Ishikawa (cell line): ENCODE data around the gene CEP131.

ENCODE experiments used
- CEBPB ChIP-seq: IDR thresholded peaks from 2 replicates; pipeline ENCODE4 v1.6.1; 2012
- EGR1 ChIP-seq: IDR thresholded peaks from 2 replicates; pipeline ENCODE4 v1.6.1; 2012
- EP300 ChIP-seq: IDR thresholded peaks from 2 replicates; pipeline ENCODE4 v1.6.1; 2012; ENCODE audit warnings: borderline replicate concordance
- RAD21 ChIP-seq: IDR thresholded peaks from 2 replicates; pipeline ENCODE4 v1.6.1; 2012; ENCODE audit warnings: low read depth
- TAF1 ChIP-seq: IDR thresholded peaks from 2 replicates; pipeline ENCODE4 v1.6.1; 2012; ENCODE audit warnings: low read depth, mild to moderate bottlenecking
- TCF12 ChIP-seq: IDR thresholded peaks from 2 replicates; pipeline ENCODE4 v1.6.1; 2012; ENCODE audit warnings: low read depth
- TEAD4 ChIP-seq: IDR thresholded peaks from 2 replicates; pipeline ENCODE4 v1.6.1; 2012
- YY1 ChIP-seq: IDR thresholded peaks from 2 replicates; pipeline ENCODE4 v1.6.1; 2012; ENCODE audit warnings: low read depth
- ZBTB7A ChIP-seq: IDR thresholded peaks from 2 replicates; pipeline ENCODE4 v1.6.1; 2012; ENCODE audit warnings: low read depth
- TF ChIP-seq, protein P1 (sequence below): IDR thresholded peaks from 2 replicates; pipeline ENCODE4 v1.6.1; 2012

DNA sequence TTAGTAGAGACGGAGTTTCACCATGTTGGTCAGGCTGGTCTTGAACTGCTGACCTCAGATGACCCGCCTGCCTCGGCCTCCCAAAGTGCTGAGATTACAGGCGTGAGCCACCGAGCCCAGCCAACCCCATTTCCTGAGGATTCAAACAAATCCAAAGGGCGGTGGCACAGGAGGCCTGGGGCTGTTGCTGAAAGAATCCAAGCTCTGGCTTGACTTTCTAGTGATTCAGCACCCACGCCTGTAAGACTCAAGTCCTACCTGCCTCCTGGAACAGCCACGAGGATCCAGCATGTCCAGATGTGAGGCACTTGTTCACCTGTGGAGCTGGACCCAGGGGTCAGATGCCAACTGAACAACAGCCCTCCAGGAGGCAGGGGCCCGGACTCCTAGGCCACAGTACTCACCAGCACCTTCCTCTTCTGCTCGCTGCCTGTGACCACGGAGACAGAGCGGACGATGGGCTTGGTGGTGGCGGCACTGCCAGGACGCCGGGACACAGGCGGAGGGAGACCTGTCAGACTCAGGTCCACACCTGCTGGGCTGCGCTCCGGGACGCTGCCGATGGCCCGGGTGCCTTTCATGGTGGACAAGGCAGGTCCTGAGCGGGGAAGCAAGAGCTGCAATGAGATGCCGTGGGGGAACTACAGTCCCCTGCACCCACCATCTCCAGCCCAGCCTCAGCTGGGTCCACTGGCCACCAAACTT is 3.1 kb downstream of the CEP131 start:
- TF ChIP-seq, protein P1, sequence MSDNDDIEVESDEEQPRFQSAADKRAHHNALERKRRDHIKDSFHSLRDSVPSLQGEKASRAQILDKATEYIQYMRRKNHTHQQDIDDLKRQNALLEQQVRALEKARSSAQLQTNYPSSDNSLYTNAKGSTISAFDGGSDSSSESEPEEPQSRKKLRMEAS: no peak
- TF ChIP-seq TAF1: no peak
- TF ChIP-seq ZBTB7A: no peak
- TF ChIP-seq EP300: no peak
- TF ChIP-seq EGR1: no peak
- TF ChIP-seq TEAD4: no peak
- TF ChIP-seq CEBPB: no peak
- TF ChIP-seq RAD21: no peak
- no peak for TF ChIP-seq YY1
- TF ChIP-seq TCF12: no peak
